GM18498 (cell line): ENCODE data around the gene OR5K2.

ENCODE experiments used
- ATAC-seq: cut with Tn5 transposase; IDR thresholded peaks from one replicate; pipeline ENCODE4 v1.9.1; 2021; ENCODE audit warnings: mild to moderate bottlenecking, moderate library complexity; ENCODE audit not compliant: unreplicated experiment

The OR5K2 gene

GRCh38 chr3:98497381-98497780, at the start of gene OR5K2:
TSS of gene OR5K2 (plus strand) at chr3:98497681. CDS start at chr3:98497681, 0 bp downstream.
- no peak for ATAC-seq

GRCh38 chr3:98449606-98450193, 47.8 kb upstream of the OR5K2 start:
- ATAC-seq, result no peak

- ATAC-seq, result no peak
These were observed 47.1 kb upstream of the OR5K2 start for GRCh38 chr3:98450372-98450771.

- ATAC-seq, result no peak
These were observed 43.7 kb upstream of the OR5K2 start for GRCh38 chr3:98453827-98454226.

- ATAC-seq, result no peak
These were observed 42.6 kb upstream of the OR5K2 start for GRCh38 chr3:98454929-98455328.

GRCh38 chr3:98457543-98457942, 39.9 kb upstream of the OR5K2 start:
- no peak for ATAC-seq

- ATAC-seq, result no peak
These were observed 37.3 kb upstream of the OR5K2 start for GRCh38 chr3:98460220-98460619.

- no peak for ATAC-seq
These were observed 34.6 kb upstream of the OR5K2 start, which contains the start of gene OR5K1 for GRCh38 chr3:98462901-98463300. TSS of gene OR5K1 (plus strand) at chr3:98463201. CDS start at chr3:98469577, 6,376 bp downstream.

- no peak for ATAC-seq
These were observed 14.6 kb upstream of the OR5K2 start for GRCh38 chr3:98482717-98483482.

GRCh38 chr3:98483626-98484025, 13.9 kb upstream of the OR5K2 start:
- ATAC-seq, result no peak

GRCh38 chr3:98500019-98500418, 2.5 kb downstream of the OR5K2 start:
- ATAC-seq, result no peak

- no peak for ATAC-seq
These were observed 3.8 kb downstream of the OR5K2 start for GRCh38 chr3:98501270-98501669.

GRCh38 chr3:98501863-98502576, 4.5 kb downstream of the OR5K2 start:
- ATAC-seq, result no peak

- no peak for ATAC-seq
These were observed 7.1 kb downstream of the OR5K2 start for GRCh38 chr3:98504539-98504938.

- no peak for ATAC-seq
These were observed 11.1 kb downstream of the OR5K2 start for GRCh38 chr3:98508582-98508981.

GRCh38 chr3:98512576-98512975, 15.1 kb downstream of the OR5K2 start:
- no peak for ATAC-seq

- no peak for ATAC-seq
These were observed 15.6 kb downstream of the OR5K2 start for GRCh38 chr3:98513091-98513511.

GRCh38 chr3:98513736-98514135, 16.3 kb downstream of the OR5K2 start:
- no peak for ATAC-seq

- no peak for ATAC-seq
These were observed 17.5 kb downstream of the OR5K2 start for GRCh38 chr3:98514948-98515347.

GRCh38 chr3:98518816-98519215, 21.3 kb downstream of the OR5K2 start:
- ATAC-seq, result no peak

GRCh38 chr3:98519351-98519750, 21.9 kb downstream of the OR5K2 start:
- no peak for ATAC-seq
